Type B pancreatic cell (in vitro differentiated cells): ENCODE measurements around the gene OSMR. TPM values are rescaled to one million over a fixed set of nuclear protein-coding genes. Genes with fewer than 3 reads are reported as not detected.

Experiments used
- DNase-seq: peaks from one replicate; pipeline ENCODE4 v3.0.0; 2021; ENCODE audit warnings: mixed read lengths; ENCODE audit not compliant: unreplicated experiment; ENCODE audit errors: extremely low spot score
- H3K27ac Mint-ChIP-seq: 2 replicates; pipeline ENCODE4 v1.8.0; 2021; ENCODE audit warnings: mild to moderate bottlenecking, mixed read lengths
- H3K27me3 Mint-ChIP-seq: 2 replicates; pipeline ENCODE4 v1.8.0; 2021; ENCODE audit warnings: mixed read lengths
- H3K36me3 Mint-ChIP-seq: 2 replicates; pipeline ENCODE4 v1.8.0; 2021; ENCODE audit warnings: mixed read lengths
- H3K4me1 Mint-ChIP-seq: one replicate; pipeline ENCODE4 v1.8.0; 2021; ENCODE audit warnings: mixed read lengths; ENCODE audit not compliant: unreplicated experiment
- H3K4me3 Mint-ChIP-seq: 2 replicates; pipeline ENCODE4 v1.8.0; 2021; ENCODE audit warnings: mild to moderate bottlenecking, mixed read lengths
- H3K9me3 Mint-ChIP-seq: 2 replicates; pipeline ENCODE4 v1.8.0; 2021; ENCODE audit warnings: mixed read lengths
- CTCF ChIP-seq: fragments of 200-600 bp; sonication (generic); conservative IDR thresholded peaks from 2 replicates; pipeline ENCODE4 v1.5.0; 2021; ENCODE audit warnings: antibody characterized with exemption, mild to moderate bottlenecking
- total RNA-seq: library from RNA; stranded (reverse); gene quantifications from 2 replicates; pipeline ENCODE4 v1.2.1, GENCODE V29; 2021; ENCODE audit warnings: low replicate concordance

Gene OSMR
- total RNA-seq, 1 donor from 2014 or later = 1.3 TPM

GRCh38 chr5:38961691-38962090 is 115.9 kb downstream of the OSMR start:
- H3K9me3 Mint-ChIP-seq = no peaks in the 10 kb centered on the region
- TF ChIP-seq CTCF = no peak
- H3K4me1 Mint-ChIP-seq = no peaks in the 10 kb centered on the region
- H3K27ac Mint-ChIP-seq = no peak overlapping the region
- H3K4me3 Mint-ChIP-seq = no peak overlapping the region
- peaks cover 14% of the 10 kb centered on the region for H3K36me3 Mint-ChIP-seq
- no peak for DNase-seq
- no peaks in the 10 kb centered on the region for H3K27me3 Mint-ChIP-seq

GRCh38 chr5:38968665-38969064 is 122.9 kb downstream of the OSMR start:
- no peak overlapping the region for H3K27ac Mint-ChIP-seq
- DNase-seq = no peak
- H3K9me3 Mint-ChIP-seq = no peaks in the 10 kb centered on the region
- no peaks in the 10 kb centered on the region for H3K4me1 Mint-ChIP-seq
- H3K36me3 Mint-ChIP-seq = peaks cover 5% of the 10 kb centered on the region
- TF ChIP-seq CTCF = no peak
- no peak overlapping the region for H3K4me3 Mint-ChIP-seq
- H3K27me3 Mint-ChIP-seq = no peaks in the 10 kb centered on the region

- no peak for TF ChIP-seq CTCF
- DNase-seq = no peak
- Mint-ChIP-seq H3K4me1 (peaks cover 8% of the 10 kb centered on the region), H3K27me3 (no peaks in the 10 kb centered on the region), H3K4me3 (no peak overlapping the region), H3K27ac (no peak overlapping the region), H3K9me3 (no peaks in the 10 kb centered on the region), H3K36me3 (peaks cover 17% of the 10 kb centered on the region)
Observed at GRCh38 chr5:38978036-38978435, 132.2 kb downstream of the OSMR start.

- H3K4me1 Mint-ChIP-seq = peaks cover 8% of the 10 kb centered on the region
- no peak for DNase-seq
- TF ChIP-seq CTCF = no peak
- no peak overlapping the region for H3K27ac Mint-ChIP-seq
- H3K4me3 Mint-ChIP-seq = no peak overlapping the region
- peaks cover 12% of the 10 kb centered on the region for H3K36me3 Mint-ChIP-seq
- no peaks in the 10 kb centered on the region for H3K27me3 Mint-ChIP-seq
- H3K9me3 Mint-ChIP-seq = no peaks in the 10 kb centered on the region
Observed at GRCh38 chr5:38979535-38979934, 133.7 kb downstream of the OSMR start.

Other genes with a start within 250 kb of the OSMR start
- 30.1 and 31.8 TPM in 2 replicates for gene RICTOR, start 228.4 kb downstream of the OSMR start, total RNA-seq